Measurements from ENCODE around the gene PLTP.
A peak's percentile ranks its signal among the peaks of the same experiment; 100 is the strongest.

The PLTP gene

GRCh38 chr20:45861221-45862075 lies 50.5 kb downstream of the PLTP start:
- in situ Hi-C loops (cut with HindIII; ENCODE audit: low sequenced_read_pairs) = no loop called here
- no peak overlapping the region for H3K4me3 ChIP-seq (ENCODE audit: low read depth, low read length)
- DNase-seq (ENCODE audit: low read depth, low spot score) = no peak
- TF ChIP-seq, protein P1, sequence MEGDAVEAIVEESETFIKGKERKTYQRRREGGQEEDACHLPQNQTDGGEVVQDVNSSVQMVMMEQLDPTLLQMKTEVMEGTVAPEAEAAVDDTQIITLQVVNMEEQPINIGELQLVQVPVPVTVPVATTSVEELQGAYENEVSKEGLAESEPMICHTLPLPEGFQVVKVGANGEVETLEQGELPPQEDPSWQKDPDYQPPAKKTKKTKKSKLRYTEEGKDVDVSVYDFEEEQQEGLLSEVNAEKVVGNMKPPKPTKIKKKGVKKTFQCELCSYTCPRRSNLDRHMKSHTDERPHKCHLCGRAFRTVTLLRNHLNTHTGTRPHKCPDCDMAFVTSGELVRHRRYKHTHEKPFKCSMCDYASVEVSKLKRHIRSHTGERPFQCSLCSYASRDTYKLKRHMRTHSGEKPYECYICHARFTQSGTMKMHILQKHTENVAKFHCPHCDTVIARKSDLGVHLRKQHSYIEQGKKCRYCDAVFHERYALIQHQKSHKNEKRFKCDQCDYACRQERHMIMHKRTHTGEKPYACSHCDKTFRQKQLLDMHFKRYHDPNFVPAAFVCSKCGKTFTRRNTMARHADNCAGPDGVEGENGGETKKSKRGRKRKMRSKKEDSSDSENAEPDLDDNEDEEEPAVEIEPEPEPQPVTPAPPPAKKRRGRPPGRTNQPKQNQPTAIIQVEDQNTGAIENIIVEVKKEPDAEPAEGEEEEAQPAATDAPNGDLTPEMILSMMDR (IDR thresholded peaks at IDR 0.05; ENCODE audit: low read depth, low read length) = no peak

GRCh38 chr20:45860560-45861220 lies 51.3 kb downstream of the PLTP start:
- TF ChIP-seq, protein P1 (IDR thresholded peaks at IDR 0.05; ENCODE audit: low read depth, low read length) = no peak
- no peak overlapping the region for H3K4me3 ChIP-seq (ENCODE audit: low read depth, low read length)
- in situ Hi-C loops (cut with HindIII; ENCODE audit: low sequenced_read_pairs) = no loop called here
- no peak for DNase-seq (ENCODE audit: low read depth, low spot score)

DNA sequence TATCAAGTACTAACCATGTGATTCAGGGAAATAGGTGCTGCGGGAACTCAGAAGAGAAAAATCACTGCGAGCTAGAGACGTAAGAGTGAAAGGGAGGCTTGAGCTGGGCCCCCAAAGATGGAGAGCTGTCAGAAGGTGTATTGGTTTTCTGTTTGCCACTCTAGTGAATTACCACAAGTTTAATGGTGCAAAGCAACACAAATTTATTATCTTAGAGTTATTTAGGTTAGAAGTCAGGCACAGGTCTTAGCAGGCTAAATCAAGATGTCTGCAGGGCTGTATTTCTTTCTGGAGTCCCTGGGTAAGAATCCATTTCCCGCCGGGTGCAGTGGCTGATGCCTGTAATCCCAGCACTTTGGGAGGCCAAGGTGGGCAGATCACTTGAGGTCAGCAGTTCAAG lies 52.0 kb downstream of the PLTP start:
- no peak for DNase-seq (ENCODE audit: low read depth, low spot score)
- no peak overlapping the region for H3K4me3 ChIP-seq (ENCODE audit: low read depth, low read length)
- in situ Hi-C loops (cut with HindIII; ENCODE audit: low sequenced_read_pairs) = no loop called here
- TF ChIP-seq, protein P1 (IDR thresholded peaks at IDR 0.05; ENCODE audit: low read depth, low read length) = no peak

DNA sequence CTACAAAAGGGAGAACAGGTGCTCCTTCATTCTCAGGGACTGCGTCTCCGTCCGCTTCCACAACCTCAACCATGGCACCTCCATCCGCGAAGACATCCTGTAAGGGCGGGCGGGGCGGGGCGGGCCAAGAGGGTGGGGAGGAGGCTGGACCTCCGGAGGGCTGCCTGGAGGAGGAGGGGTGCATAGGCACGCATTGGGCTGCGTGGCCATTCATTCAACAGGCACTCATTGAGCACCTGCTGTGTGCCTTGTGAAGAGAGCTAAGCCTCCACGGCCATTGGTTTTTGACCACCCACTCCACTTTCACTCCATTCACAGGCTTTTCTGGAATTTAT lies 54.1 kb downstream of the PLTP start:
- DNase-seq (ENCODE audit: low read depth, low spot score) = no peak
- peak overlapping the region; percentile 79 for H3K4me3 ChIP-seq (ENCODE audit: low read depth, low read length)
- in situ Hi-C loops (cut with HindIII; ENCODE audit: low sequenced_read_pairs) = no loop called here
- TF ChIP-seq, protein P1 (IDR thresholded peaks at IDR 0.05; ENCODE audit: low read depth, low read length) = no peak

- in situ Hi-C loops (cut with HindIII; ENCODE audit: low sequenced_read_pairs) = no loop called here
- TF ChIP-seq, protein P1 (IDR thresholded peaks at IDR 0.05; ENCODE audit: low read depth, low read length) = no peak
- peak; percentile 100 for DNase-seq (ENCODE audit: low read depth, low spot score)
- peak within 1 kb of the TSS; percentile 79 for H3K4me3 ChIP-seq (ENCODE audit: low read depth, low read length)
Observed at GRCh38 chr20:45857114-45857881, 54.7 kb downstream of the PLTP start, which contains the start of the genes ACOT8 and ZSWIM3. TSS of gene ACOT8 (minus strand) at chr20:45857392. CDS start at chr20:45857315, 77 bp downstream. TSS of gene ZSWIM3 (plus strand) at chr20:45857614. CDS start at chr20:45857826, 212 bp downstream.

GRCh38 chr20:45853484-45853883 lies 58.5 kb downstream of the PLTP start:
- in situ Hi-C loops (cut with HindIII; ENCODE audit: low sequenced_read_pairs) = no loop called here
- TF ChIP-seq, protein P1 (IDR thresholded peaks at IDR 0.05; ENCODE audit: low read depth, low read length) = no peak
- H3K4me3 ChIP-seq (ENCODE audit: low read depth, low read length) = no peak overlapping the region
- no peak for DNase-seq (ENCODE audit: low read depth, low spot score)
